Measurements from ENCODE around the gene SPR. TPM values are rescaled to one million over a fixed set of nuclear protein-coding genes. Genes with fewer than 3 reads are reported as not detected.

The SPR gene
- total and polyA plus RNA-seq, 2 donors (not counting 3 experiments of a cell fraction or from before 2014, with no cell fraction given) = 22.0 to 27.6 TPM

DNA sequence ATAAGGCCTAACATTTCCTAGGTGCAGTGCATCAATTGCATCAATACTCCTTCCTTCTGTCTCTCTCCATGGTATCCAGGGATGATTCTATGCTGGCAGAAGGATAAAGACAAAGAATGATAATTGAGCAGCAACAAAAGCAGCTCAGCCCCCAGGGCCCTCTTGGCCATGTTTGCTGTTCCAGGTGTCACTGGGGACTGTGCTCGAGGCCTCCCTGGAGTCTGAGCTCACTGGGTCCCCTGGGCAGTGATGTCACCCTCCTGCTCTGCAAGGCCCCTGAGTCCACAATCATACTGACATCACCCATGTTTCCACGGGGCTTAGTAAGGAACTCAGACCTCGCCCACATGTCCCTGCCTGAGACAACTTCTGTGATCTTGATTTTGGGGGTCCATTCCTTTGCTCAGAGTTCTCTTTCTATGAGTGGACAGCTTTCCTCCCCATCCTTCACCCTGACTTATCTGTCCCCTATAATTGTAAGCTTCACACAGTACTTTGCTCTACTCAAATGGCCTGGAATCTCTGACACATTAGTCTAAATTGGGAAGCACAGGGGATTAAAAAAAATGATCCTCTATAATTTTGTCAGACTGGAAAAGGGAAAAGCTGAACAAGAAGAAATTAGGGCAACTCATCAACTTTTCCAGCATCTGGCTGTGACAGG is 45.6 kb upstream of the SPR start:
- dilution Hi-C loops (cut with MboI; ENCODE audit: extremely low pct_ligation_motif_present, low sequenced_read_pairs) (no loop called here), intact Hi-C loops (cut with micrococcal nuclease) (no loop called here)
- CTCF ChIA-PET = interaction anchor here (1.1 to 1.2 kb wide), 2 partner anchors 9 to 69 kb away, joined by 4 read pairs; no protein-coding TSS in a partner anchor
- no peaks in the 10 kb centered on the region for H3K4me1 ChIP-seq (ENCODE audit: control insufficient read depth, extremely low read depth, insufficient read depth, low read length)
- FAIRE-seq (no peak), DNase-seq (ENCODE audit: low read depth, low spot score) (no peak)
- no peak for TF ChIP-seq MAX (IDR thresholded peaks at IDR 0.05; ENCODE audit: insufficient read depth, insufficient read length)
- no peak for TF ChIP-seq CTCF (IDR thresholded peaks at IDR 0.05; ENCODE audit: extremely low read depth in 1 of 2, insufficient read depth in 1 of 2, low read depth in 1 of 2, low read length in 2 of 2)
- peaks cover 7 to 12% of the 10 kb centered on the region in 2 experiments for H3K27me3 ChIP-seq (ENCODE audit: control insufficient read depth in 2 of 2, insufficient read depth in 2 of 2, low read length in 2 of 2)
- no peaks in the 10 kb centered on the region for H3K36me3 ChIP-seq (ENCODE audit: control insufficient read depth in 2 of 2, extremely low read depth in 1 of 2, insufficient read depth in 2 of 2, low read length in 2 of 2)
- H4K20me1 ChIP-seq (replicated peaks; ENCODE audit: control insufficient read depth, extremely low read depth, insufficient read depth, low read length) = no peaks in the 10 kb centered on the region
- no peak overlapping the region for H2AFZ ChIP-seq (ENCODE audit: low read depth, low read length)
- H3K4me3 ChIP-seq (replicated peaks in 1 of 3; ENCODE audit: insufficient read depth in 1 of 3, low read depth in 1 of 3, low read length in 3 of 3) = no peak overlapping the region
- no peak overlapping the region for H3K4me2 ChIP-seq (ENCODE audit: insufficient read depth, low read length)
- no TSS peak for BruUV-seq (replicated peaks)
- H3K9ac ChIP-seq (replicated peaks; ENCODE audit: extremely low read depth, insufficient read depth, low read length) = no peak overlapping the region
- POLR2A ChIA-PET = no interaction called here
- no peaks in the 10 kb centered on the region for H3K79me2 ChIP-seq (ENCODE audit: control insufficient read depth, insufficient read depth, low read length)
- H3K9me1 ChIP-seq (replicated peaks; ENCODE audit: control insufficient read depth, extremely low read depth, insufficient read depth, low read length) = no peaks in the 10 kb centered on the region
- H3K9me3 ChIP-seq (replicated peaks; ENCODE audit: control insufficient read depth, insufficient read depth, low read length) = no peaks in the 10 kb centered on the region
- H3K27ac ChIP-seq (ENCODE audit: insufficient read depth, low read depth, low read length) = no peak overlapping the region

- H3K4me2 ChIP-seq (ENCODE audit: insufficient read depth, low read length) = no peak overlapping the region
- no peak overlapping the region for H3K4me3 ChIP-seq (replicated peaks in 1 of 3; ENCODE audit: insufficient read depth in 1 of 3, low read depth in 1 of 3, low read length in 3 of 3)
- no peak overlapping the region for H3K9ac ChIP-seq (replicated peaks; ENCODE audit: extremely low read depth, insufficient read depth, low read length)
- FAIRE-seq = no peak
- H3K79me2 ChIP-seq (ENCODE audit: control insufficient read depth, insufficient read depth, low read length) = no peaks in the 10 kb centered on the region
- no peaks in the 10 kb centered on the region for H4K20me1 ChIP-seq (replicated peaks; ENCODE audit: control insufficient read depth, extremely low read depth, insufficient read depth, low read length)
- no peak for TF ChIP-seq JUN (IDR thresholded peaks at IDR 0.05; ENCODE audit: borderline replicate concordance, insufficient read depth, insufficient read length, low read depth)
- no peak for TF ChIP-seq FOS (IDR thresholded peaks at IDR 0.05; ENCODE audit: borderline replicate concordance, insufficient read depth, low read length)
- TF ChIP-seq CTCF (IDR thresholded peaks at IDR 0.05; ENCODE audit: extremely low read depth in 1 of 2, insufficient read depth in 1 of 2, low read depth in 1 of 2, low read length in 2 of 2) = no peak
- no peak for TF ChIP-seq GATA2 (IDR thresholded peaks at IDR 0.05; ENCODE audit: insufficient read depth, insufficient read length, low read depth, low read length)
- TF ChIP-seq POLR2AphosphoS5 (IDR thresholded peaks at IDR 0.05; ENCODE audit: insufficient read depth, low read depth, low read length) = no peak
- no peak for TF ChIP-seq EZH2 (IDR thresholded peaks at IDR 0.05; ENCODE audit: borderline replicate concordance, low read depth, low read length, severe bottlenecking)
- TF ChIP-seq MYC (IDR thresholded peaks at IDR 0.05; ENCODE audit: low read depth, low read length) = no peak
- no peak for TF ChIP-seq MAX (IDR thresholded peaks at IDR 0.05; ENCODE audit: insufficient read depth, insufficient read length)
- no peak for TF ChIP-seq POLR2A (IDR thresholded peaks at IDR 0.05; ENCODE audit: low read depth, low read length)
- H3K9me1 ChIP-seq (replicated peaks; ENCODE audit: control insufficient read depth, extremely low read depth, insufficient read depth, low read length) = no peaks in the 10 kb centered on the region
- H2AFZ ChIP-seq (ENCODE audit: low read depth, low read length) = no peak overlapping the region
- BruUV-seq (replicated peaks) = no TSS peak
- dilution Hi-C loops (cut with MboI; ENCODE audit: extremely low pct_ligation_motif_present, low sequenced_read_pairs) = no loop called here
- no peaks in the 10 kb centered on the region for H3K9me3 ChIP-seq (replicated peaks; ENCODE audit: control insufficient read depth, insufficient read depth, low read length)
- intact Hi-C loops (cut with micrococcal nuclease) = no loop called here
- DNase-seq (ENCODE audit: low read depth, low spot score) = no peak
- H3K36me3 ChIP-seq (ENCODE audit: control insufficient read depth in 2 of 2, extremely low read depth in 1 of 2, insufficient read depth in 2 of 2, low read length in 2 of 2) = no peaks in the 10 kb centered on the region
- peaks cover 11 to 16% of the 10 kb centered on the region in 2 experiments for H3K27me3 ChIP-seq (ENCODE audit: control insufficient read depth in 2 of 2, insufficient read depth in 2 of 2, low read length in 2 of 2)
- H3K27ac ChIP-seq (ENCODE audit: insufficient read depth, low read depth, low read length) = no peak overlapping the region
- ChIA-PET CTCF (interaction anchor here (1.9 kb wide), 1 partner anchor 19 kb away, joined by 5 read pairs; no protein-coding TSS in a partner anchor), POLR2A (no interaction called here)
- H3K4me1 ChIP-seq (ENCODE audit: control insufficient read depth, extremely low read depth, insufficient read depth, low read length) = no peaks in the 10 kb centered on the region
Measured at GRCh38 chr2:72843301-72843700, 43.9 kb upstream of the SPR start.
